Stimulated activated CD4-positive, alpha-beta T cell treated with anti-CD3 and anti-CD28 coated beads, Interleukin-12 subunit alpha, Interleukin-12 subunit beta, amount 100 ng/mL, for 4 hours (primary cell): Measurements from ENCODE around the gene LAMB2.

Experiments
- DNase-seq: peaks from one replicate; pipeline ENCODE4 v3.0.0-alpha.2; 2020

LAMB2 gene

DNA sequence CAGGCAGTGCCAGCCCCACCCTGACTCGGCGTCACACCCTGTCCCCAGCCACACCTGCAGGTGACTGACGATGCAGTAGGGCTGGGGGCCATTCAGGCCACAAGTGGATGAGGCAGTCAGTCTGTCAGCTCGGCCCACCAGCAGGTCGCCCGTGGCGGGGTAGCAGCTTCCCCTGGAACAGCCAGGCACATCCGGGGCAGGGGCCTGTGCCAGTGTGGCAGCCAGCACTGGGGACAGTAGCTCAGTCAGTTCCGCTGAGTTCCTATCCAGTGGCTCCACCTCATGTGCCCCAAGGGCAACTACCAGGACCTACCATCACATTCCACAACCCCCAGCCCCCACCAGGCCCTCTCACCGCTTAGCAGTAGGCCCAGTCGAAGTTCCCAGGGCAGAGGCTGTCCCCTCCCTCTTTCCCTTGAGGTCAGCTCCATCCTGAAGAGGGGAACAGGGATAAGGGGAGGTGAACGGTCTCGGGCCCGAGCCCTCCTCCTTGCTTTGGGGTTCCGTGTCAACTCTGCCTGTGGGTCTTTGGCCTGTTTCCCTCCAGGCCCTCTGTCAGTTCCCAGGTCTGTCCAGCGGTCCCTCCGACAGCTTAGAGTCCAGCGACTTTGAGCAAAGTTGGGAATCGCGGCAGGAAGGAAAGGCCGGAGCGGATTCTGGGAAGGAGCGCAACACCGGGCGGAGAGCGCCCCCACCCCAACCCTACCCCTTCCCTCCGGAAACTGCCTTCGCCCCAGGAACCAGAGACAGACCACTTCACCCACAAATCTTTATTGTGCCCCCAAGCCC, at the start of gene LAMB2:
TSS of gene LAMB2 (minus strand) at position 614 of the 789 bp plus-strand sequence. CDS start at position 431, 183 bp downstream.
- no peak for DNase-seq

DNA sequence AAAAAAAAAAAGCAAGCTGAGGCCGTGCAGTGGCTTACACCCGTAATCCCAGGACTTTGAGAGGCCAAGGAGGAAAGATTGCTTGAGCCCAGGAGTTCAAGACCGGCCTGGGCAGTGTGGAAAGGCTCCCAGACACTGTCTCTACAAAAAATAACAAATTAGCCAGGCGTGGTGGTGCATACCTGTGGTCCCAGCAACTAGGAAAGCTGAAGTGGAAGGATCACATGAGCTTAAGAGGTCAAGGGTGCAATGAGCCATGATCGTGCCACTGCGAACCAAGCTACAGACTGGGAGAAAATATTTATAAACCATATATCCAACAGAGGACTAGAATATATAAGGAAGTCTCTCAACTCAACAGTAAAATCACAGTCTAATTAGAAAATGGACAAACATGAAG, 48.5 kb upstream of the LAMB2 start:
- no peak for DNase-seq

DNA sequence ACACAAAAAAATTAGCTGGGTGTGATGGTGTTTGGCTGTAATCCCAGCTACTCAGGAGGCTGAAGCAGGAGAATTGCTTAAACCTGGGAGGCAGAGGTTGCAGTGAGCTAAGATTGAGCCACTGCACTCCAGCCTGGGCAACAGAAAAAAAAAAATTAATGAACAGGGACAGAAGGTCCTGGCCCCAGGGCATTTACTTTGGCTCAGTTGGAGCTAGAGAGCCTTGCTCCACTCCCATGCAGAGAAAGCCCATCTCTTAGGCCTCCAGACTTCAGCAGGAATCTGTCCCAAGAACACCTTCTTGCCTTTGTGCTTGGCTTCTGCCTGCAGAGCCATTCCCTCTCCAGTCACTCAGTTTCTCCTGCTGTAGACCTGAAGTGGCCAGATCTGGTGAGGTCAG, 47.3 kb upstream of the LAMB2 start:
- no peak for DNase-seq

DNA sequence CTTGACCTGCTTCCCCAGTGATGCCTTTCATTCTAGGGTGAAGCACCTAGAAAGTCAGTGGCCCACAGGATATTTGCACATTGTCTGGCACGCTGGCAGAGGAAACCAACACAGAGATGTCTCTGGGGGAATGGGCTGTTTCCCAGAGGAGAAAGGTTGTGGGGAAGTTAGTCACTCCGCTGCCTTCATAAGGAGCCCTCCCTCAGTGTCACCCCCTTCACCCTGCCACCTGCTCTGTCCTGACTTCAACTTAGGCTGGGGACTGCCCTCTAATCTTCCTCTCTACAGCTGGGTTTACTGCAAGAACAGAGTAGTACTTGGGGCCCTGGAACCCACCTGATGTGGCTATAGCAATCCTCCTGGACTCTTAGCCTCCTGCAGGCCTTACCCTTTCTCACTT, 44.2 kb upstream of the LAMB2 start:
- DNase-seq, result no peak

DNA sequence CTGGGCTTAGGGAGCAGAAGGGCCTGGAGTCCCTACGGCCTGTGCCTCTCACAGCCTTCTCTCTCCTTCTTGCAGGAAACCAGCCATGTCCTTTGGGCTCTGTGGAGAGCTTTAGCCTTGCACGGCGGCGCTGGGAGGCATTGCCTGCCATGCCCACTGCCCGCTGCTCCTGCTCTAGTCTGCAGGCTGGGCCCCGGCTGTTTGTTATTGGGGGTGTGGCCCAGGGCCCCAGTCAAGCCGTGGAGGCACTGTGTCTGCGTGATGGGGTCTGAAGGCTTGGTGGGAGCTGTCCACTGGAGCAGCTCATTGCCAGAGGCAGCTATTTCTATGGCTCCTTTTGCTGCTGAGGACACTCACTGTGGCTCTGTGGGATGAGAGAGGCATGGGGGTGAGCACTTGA, 42.7 kb upstream of the LAMB2 start:
- no peak for DNase-seq

DNA sequence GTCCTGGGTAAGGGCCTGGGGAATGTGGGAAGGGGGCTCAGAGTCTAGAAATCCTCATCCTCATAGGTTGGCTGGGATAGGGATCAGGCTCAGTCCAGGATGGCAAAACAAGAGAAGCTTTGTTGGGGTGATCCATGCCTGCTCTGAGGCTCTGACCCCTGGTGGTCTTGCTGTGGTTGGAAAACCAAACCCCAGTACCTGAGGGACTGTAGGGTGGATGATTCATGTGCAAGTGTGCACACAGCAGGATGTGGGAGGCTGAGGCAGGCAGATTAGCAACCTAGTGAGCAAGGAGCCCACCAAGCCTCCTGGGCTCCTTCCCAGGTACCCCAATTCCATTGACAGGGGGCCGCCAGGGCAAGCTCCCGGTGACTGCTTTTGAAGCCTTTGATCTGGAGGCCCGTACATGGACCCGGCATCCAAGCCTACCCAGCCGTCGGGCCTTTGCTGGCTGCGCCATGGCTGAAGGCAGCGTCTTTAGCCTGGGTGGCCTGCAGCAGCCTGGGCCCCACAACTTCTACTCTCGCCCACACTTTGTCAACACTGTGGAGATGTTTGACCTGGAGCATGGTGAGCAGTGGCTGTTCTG, 41.6 kb upstream of the LAMB2 start:
- DNase-seq, result no peak

DNA sequence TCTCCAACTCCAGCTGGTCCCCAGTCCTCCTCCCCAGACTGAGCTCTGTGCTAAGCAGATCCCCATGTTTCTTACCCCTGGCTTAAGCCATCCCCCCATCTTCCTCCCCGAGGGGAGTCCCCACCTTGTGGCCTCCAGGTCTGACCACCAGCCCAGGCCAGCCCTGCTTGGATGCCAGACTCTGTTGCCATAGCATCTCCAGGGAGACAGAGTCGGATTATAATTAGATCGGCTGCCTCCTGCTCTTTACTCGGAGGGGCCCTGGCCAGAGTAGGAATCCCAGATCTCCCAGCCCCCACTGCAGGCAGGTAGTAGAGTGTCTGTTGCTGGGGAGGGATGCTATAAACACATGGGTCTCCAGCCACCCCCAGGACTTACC, 40.9 kb upstream of the LAMB2 start:
- no peak for DNase-seq

DNA sequence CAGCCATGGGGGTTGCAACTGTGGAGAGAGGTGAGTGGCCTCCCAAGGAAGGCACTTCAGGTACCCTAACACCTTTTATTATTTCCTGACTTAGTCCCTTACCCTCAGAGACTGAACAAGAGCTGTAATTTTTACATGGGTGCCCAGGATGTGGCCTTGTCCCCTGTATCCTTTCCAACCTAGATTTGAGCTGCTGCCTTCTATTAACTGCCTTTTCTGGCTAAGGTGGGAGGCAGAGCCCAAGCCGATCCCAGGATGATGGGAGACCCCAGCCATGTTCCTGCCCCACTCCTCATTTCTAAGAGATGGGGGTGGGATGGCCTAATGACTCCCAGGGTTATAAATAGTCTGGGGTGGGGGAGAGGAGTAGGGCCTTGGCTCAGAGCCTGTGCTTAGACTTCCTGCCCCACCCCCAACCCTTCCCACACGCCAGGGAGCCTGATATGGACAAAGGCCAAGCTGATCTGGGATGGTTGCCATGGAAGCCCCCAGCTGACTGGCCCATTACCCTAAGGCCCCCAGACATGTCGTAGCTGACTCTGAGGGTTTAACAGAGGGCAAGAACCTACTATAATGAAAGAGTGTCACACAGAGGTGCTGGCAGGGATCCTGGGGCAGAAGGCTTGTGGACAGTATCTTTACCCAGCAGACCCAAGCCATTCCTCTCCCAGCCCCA, 40.4 kb upstream of the LAMB2 start:
- DNase-seq, result no peak

DNA sequence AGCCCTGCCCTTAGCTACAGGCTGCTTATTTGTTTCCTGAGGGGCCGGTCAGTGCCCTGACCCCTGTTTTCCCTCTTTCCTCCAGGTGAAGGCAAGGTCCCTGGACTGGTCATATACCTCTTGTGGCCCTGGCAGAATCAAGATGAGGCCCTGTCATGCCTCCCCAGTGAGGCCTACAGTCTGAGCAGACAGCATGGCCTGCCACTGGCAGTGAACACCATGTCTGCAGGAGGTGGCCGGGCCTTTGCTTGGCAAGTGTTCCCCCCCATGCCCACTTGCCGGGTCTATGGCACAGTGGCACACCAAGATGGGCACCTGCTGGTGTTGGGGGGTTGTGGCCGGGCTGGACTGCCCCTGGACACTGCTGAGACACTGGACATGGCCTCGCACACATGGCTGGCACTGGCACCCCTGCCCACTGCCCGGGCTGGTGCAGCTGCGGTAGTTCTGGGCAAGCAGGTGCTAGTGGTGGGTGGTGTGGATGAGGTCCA, 39.7 kb upstream of the LAMB2 start:
- no peak for DNase-seq

DNA sequence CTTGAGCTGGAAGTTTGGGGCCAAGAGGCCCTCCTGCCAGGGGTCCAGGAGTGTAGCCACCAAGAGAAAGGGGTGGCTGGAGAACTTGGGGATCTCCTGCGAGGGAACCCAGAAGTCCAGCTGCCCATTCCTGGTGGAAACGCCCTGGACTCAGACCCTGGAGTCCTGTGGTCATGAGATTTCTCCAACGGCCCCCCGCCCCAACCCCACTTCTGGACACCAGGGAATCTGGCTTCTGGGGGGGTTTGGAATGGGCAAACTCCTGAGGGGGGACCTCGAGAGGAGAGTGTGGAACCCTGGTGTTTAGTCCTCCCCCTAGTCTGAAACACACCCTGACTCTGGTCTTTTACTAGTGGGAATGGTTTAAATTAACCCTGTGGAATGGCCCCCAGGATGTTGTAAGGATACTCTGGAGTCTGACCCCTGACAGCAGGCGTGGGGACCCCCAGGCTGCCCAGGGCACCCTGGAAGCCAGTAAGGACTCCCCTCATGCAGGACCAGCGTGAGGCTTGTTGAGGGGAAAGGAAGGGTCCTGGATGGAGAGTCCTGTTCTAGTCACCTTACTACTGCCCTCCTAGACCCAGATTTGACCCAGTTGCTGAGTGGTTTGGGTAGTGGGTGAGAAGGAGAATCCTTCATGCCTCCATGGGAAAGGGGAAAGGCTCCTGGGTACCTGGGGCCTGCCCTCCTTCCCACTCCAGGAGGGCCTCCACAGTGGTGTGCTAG, 39.1 kb upstream of the LAMB2 start:
- no peak for DNase-seq

DNA sequence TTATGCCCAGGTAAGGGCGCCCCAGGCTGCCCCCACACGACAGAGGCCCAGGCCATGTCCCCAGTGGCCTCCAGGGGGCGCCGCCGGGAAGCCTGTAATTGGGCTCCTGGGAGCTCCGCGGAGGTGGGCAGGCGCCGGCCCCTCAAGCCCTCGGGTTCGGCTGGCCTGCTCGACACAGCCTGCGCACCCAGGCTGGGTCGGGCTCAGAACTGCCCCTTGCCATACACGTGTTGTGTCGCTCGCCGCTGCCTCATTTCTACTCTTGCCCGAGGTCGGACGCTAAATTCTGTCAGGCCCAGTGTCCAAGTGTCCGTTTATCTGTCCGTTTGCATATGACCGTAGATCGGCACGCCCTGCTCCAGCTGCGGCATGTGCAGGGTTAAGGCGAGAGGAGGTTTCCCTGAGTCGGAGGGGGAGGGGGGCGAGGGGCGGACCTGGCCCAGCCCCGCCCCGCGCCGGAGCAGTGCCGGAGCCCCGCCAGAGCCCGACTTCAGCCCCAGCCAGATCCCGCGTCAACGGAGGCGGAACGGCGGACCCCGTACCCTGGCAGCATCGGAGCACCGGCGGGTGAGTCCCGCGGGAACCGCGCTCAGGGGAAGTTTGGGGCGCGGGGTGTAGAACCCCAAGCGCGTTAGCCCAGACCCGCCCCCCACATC, 38.4 kb upstream of the LAMB2 start, which contains the start of gene KLHDC8B:
TSS of gene KLHDC8B (plus strand) at position 480 of the 656 bp plus-strand sequence. CDS start 1,172 bp downstream, outside the sequence.
- DNase-seq, result peak; percentile 83

DNA sequence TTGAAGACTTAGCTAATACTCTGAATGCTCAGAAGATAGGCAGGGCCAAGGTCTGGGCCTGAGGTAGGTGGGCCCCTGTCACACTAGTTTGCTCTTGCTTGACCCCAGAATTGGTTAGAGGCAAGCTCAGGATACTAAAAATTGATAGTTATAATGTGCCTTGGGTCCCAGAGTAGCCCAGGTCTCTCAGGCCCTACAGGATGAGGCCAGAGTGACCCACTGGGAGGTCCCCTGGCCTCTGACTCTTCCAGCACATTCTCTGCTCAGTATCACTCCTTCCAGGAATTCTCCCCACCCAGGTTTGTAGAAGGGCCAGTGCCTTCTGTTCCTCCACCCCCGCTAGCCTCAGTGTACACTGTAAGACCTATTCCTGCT, 37.9 kb upstream of the LAMB2 start:
- no peak for DNase-seq

DNA sequence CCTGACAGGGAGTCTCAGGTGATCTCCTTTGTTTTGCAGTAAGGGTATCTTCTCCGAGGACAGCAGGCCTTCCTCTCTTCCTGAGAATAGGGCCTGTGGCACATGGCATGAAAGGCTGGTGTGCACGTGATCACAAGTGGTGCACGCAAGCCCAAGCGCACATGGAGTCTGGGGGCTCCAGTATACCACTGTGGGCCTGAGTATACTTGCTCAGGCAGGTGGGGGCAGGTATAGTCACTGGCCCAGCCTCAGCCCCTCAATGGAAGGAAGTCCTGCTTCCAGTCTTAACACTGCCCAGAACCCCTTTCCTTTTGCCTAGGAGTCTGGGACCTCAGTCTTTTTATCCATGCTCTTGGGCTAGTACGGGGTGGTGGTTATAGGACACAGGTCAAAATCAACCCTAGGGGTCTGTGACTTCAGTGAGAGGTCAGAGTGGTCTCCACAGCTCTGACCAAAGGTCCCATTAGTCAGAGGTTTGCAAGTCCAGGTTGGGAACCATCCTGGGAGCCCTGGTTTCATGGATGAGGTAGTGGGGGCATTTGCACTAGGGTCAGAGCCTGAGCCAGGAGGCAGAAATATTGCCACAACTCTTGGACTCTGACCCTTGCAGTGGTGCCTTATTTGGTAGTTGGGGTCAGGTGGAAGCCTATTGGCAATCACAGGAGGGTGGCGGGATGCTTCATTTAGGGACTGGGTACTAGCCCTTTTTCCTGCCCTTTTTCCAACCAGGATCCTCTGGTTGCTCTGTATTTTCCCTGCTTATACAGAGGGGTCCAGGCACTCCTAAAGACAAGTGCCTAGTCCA, 34.1 kb upstream of the LAMB2 start:
- DNase-seq, result no peak

DNA sequence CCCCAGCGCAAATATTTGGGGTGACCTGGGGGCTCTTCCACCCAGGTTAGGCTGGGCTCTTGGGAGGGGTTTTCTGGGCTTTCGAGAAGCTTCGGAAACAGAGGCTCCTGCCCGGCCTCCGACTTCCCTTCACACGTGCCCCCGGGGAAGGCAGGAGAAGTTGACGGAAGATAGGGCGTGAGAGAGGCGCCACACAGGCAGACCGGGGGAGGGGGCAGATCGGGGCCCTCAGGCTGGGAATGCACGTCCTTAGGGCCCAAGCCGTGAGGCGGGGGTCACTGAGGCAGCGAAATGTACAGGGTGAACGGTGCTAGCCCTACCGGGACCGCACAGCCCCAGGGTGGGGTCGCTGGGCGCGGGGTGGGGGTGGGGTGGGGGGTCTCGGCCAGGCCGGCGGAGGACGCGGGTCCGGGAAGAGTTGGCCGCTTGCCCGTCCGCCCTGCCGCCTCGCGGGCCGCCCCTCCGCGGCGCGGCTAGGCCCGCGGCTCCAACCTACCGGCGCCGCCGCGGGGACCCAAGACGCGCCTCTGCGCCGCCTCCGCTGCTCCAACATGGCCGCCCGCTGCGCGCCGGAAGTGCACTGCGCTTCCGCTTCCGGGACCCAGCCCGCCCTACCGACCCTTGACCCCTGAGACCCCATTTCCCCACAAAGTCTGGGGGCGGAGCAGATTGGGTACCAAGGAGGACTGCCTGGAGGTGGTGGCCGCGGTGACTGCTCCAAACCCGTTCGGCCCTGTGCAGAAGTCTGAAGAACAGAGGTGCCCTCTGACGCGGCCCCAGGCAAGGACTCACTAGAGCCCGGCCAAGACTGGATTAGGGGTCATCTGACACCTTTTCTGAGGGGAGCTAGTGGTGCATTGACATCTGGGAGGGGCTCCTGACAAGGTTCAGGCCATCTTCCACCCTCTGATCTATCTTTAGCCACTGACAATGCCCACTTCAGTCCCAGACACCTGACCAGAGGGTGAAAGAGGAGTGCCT, 33.2 kb upstream of the LAMB2 start, which contains the start of gene CCDC71:
TSS of gene CCDC71 (minus strand) at position 561 of the 981 bp plus-strand sequence. CDS start 2,123 bp downstream, outside the sequence.
- DNase-seq, result peak; percentile 72

DNA sequence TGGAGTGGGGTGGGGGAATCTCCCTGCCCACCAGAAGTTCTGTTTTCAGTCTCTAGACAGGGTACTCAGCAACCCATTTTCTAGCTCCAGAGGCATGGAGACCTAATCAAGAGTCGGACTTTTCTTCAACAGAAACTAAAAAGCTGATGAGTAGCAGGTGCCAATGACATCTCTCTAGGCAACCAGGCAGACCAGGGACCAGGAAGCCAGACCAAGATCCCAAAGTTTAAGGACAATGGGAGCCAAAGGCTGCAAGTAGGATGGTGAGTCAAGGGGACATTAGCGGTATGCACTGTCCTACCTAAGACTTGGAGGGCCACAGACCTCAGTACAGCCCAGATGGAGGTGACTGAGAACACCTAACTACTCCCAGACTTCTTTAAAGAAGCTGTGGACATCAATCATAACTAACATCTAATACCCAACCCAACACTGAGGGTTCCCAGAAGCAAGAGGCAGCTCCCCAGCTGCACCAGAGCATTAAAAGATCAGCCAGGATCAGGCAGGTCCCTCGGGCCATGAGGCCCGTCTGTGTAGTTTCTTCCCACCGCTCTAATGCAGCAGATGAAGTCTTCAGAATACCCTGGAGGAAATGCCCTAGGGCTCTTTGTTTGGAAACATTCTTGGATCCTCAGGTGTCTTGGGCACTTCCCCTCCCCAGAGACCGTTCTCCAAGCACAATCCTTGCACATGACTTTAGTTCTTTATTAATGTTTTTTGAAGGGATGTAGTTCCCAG, 32.3 kb upstream of the LAMB2 start:
- DNase-seq, result no peak

DNA sequence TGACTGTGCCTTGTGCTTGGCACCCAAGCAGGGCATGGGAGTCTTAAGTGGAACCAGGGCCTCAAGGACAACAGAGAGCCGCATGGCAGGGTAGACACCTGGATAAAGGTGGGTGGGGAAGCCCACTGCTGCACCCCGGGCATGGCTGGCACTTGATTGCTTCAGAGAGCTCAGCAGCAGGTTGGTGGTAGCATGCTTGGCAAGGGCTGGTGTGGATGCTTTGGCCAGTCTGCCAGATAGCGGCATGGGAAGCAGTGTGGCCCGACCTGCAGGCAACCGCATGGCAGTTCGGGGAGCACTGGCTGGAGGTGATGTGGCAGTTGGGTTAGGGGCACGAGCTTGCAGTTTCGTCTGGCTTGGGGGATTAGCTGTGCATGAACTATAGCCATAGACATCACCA, 30.8 kb upstream of the LAMB2 start:
- no peak for DNase-seq

DNA sequence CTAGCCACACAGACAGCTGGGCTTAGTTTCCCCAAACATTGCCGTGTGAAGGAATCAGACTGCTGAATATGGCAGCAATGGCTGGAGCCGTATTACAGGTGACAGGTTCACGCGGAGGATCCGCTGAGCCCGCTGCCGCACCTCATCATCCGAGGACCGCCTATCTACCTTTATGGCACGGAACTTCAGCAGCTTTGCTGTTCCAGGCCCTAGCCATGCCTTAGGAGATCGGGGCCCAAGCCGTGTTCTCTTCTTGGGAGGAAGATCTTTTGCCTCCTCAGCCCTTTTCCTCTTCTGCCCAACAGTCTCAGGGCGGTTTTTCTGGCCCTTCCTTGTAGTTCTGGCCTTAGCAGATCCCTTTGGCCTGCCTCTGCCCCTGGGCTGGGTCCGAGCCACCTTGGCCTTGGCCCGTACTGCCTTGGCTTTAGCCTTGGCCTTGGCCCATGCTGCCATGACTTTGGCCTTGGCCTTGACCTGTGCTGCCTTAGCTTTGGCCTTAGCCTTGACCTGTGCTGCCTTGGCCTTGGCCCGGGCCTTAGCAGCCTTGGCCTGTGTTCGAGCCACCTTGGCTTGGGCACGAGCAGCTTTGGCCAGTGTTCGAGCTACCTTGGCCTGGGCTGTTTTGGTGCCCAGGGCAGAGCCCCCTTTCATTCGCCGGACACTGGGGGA, 30.0 kb upstream of the LAMB2 start:
- DNase-seq, result no peak

DNA sequence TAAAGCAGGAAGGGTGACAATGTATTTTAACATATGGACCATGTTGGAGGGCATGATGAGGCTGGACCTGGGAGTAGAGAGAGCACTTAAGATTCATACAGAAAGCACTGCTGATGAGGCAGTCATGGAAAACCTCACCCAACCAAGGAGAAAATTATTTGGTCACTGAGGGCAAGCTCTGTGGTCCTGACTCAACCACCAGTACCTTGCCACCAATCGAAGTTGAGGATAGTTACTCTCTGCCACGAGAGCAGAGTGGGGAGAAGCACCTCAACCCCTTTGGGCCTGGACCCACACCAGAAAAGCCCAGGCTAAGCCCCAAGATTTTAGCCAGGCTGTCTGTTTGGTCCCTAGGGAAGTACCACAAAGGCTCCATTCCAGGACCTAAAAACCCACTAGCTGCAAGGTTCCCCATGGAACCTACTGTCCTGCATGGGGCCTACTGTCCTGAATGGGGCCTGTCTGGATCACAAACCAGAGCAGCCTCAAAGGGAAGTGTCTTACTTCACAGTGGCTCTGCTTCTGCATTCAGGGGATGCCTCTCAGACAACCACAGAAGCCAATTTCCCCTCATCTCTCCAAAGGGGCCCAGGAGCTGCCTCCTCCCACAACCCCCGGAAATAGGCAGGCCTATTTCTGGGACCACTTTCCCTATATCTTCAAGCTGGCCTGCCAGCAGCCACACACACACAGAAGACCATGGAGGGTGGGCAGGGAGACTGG, 29.1 kb upstream of the LAMB2 start:
- no peak for DNase-seq
